ENCODE measurements around the gene GZMA. TPM values are rescaled to one million over a fixed set of nuclear protein-coding genes. Genes with fewer than 3 reads are reported as not detected.
"Not testable (repeated sequence)": the region's sequence is repeated elsewhere in the genome, so short reads cannot be mapped to it uniquely, and the experiment has no call there.

Gene GZMA
- total RNA-seq, 1 donor from 2014 or later = not detected

- Mint-ChIP-seq H3K9me3 (no peaks in the 10 kb centered on the region), H3K4me3 (no peak overlapping the region), H3K27me3 (peaks cover under 1% of the 10 kb centered on the region), H3K36me3 (no peaks in the 10 kb centered on the region), H3K27ac (no peak overlapping the region), H3K4me1 (ENCODE audit: unreplicated experiment) (no peaks in the 10 kb centered on the region)
- no peak for TF ChIP-seq CTCF (conservative IDR thresholded peaks at IDR 0.05)
- no peak for DNase-seq (ENCODE audit: extremely low spot score, unreplicated experiment)
Measured at GRCh38 chr5:55081541-55081940, 20.9 kb upstream of the GZMA start.

GRCh38 chr5:55089301-55089700, 13.1 kb upstream of the GZMA start:
- H3K27me3 Mint-ChIP-seq; H3K27ac Mint-ChIP-seq; H3K4me3 Mint-ChIP-seq; H3K4me1 Mint-ChIP-seq (ENCODE audit: unreplicated experiment); H3K36me3 Mint-ChIP-seq; DNase-seq (ENCODE audit: extremely low spot score, unreplicated experiment); H3K9me3 Mint-ChIP-seq: not testable (repeated sequence)

GRCh38 chr5:55091011-55091410, 11.4 kb upstream of the GZMA start:
- DNase-seq (ENCODE audit: extremely low spot score, unreplicated experiment); H3K4me1 Mint-ChIP-seq (ENCODE audit: unreplicated experiment); H3K4me3 Mint-ChIP-seq; H3K27ac Mint-ChIP-seq; H3K9me3 Mint-ChIP-seq; H3K36me3 Mint-ChIP-seq; H3K27me3 Mint-ChIP-seq: not testable (repeated sequence)

- H3K9me3 Mint-ChIP-seq = no peaks in the 10 kb centered on the region
- H3K27me3 Mint-ChIP-seq = peaks cover 3% of the 10 kb centered on the region
- no peak overlapping the region for H3K27ac Mint-ChIP-seq
- H3K36me3 Mint-ChIP-seq = no peaks in the 10 kb centered on the region
- no peak for DNase-seq (ENCODE audit: extremely low spot score, unreplicated experiment)
- no peaks in the 10 kb centered on the region for H3K4me1 Mint-ChIP-seq (ENCODE audit: unreplicated experiment)
- no peak for TF ChIP-seq CTCF (conservative IDR thresholded peaks at IDR 0.05)
- no peak overlapping the region for H3K4me3 Mint-ChIP-seq
Measured at GRCh38 chr5:55096182-55096581, 6.3 kb upstream of the GZMA start.

- no peaks in the 10 kb centered on the region for H3K4me1 Mint-ChIP-seq (ENCODE audit: unreplicated experiment)
- peak overlapping the region; percentile 58 for H3K27ac Mint-ChIP-seq
- H3K9me3 Mint-ChIP-seq = no peaks in the 10 kb centered on the region
- H3K36me3 Mint-ChIP-seq = no peaks in the 10 kb centered on the region
- no peak overlapping the region for H3K4me3 Mint-ChIP-seq
- peaks cover 3% of the 10 kb centered on the region for H3K27me3 Mint-ChIP-seq
- DNase-seq (ENCODE audit: extremely low spot score, unreplicated experiment) = no peak
- no peak for TF ChIP-seq CTCF (conservative IDR thresholded peaks at IDR 0.05)
Measured at GRCh38 chr5:55096861-55097260, 5.6 kb upstream of the GZMA start.

GRCh38 chr5:55101148-55101547, 1.3 kb upstream of the GZMA start:
- not testable (repeated sequence) for H3K27ac Mint-ChIP-seq

GRCh38 chr5:55101556-55102276, 730 bp upstream of the GZMA start:
- DNase-seq (ENCODE audit: extremely low spot score, unreplicated experiment) = no peak
- Mint-ChIP-seq H3K36me3 (no peaks in the 10 kb centered on the region), H3K27me3 (peaks cover 3% of the 10 kb centered on the region), H3K27ac (no peak overlapping the region), H3K9me3 (no peaks in the 10 kb centered on the region), H3K4me1 (ENCODE audit: unreplicated experiment) (no peaks in the 10 kb centered on the region), H3K4me3 (no peak overlapping the region)
- no peak for TF ChIP-seq CTCF (conservative IDR thresholded peaks at IDR 0.05)

More at GRCh38 chr5:55101148-55101547, 1.3 kb upstream of the GZMA start:
- H3K4me3 Mint-ChIP-seq; DNase-seq (ENCODE audit: extremely low spot score, unreplicated experiment); H3K4me1 Mint-ChIP-seq (ENCODE audit: unreplicated experiment); H3K36me3 Mint-ChIP-seq; H3K9me3 Mint-ChIP-seq; H3K27me3 Mint-ChIP-seq: not testable (repeated sequence)

All from type B pancreatic cell (in vitro differentiated cells).